GM18858 (cell line): ENCODE results near the gene TMEM163.

Source experiments
- ATAC-seq: cut with Tn5 transposase; IDR thresholded peaks from one replicate; pipeline ENCODE4 v1.9.1; 2021; ENCODE audit not compliant: unreplicated experiment

TMEM163 gene

DNA sequence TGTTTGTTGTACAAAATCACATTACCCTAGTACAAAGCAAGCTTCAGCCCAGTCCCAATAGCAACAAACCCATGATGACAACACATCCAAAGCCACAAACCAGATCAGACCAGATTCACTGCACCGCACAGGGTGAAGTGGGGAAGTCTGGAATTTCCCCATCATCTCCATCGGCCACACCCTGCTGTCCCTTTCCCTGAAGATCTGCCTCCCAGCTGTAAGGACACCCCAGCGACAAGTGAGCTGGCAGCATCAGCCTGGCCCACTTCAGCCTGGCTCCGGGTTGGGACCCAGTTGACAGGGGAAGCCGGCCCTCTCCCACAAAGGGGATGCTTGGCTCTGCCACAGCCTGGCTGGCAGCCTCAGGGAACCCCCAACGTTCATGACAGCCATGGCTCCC is 257.3 kb downstream of the TMEM163 start:
- ATAC-seq = no peak

DNA sequence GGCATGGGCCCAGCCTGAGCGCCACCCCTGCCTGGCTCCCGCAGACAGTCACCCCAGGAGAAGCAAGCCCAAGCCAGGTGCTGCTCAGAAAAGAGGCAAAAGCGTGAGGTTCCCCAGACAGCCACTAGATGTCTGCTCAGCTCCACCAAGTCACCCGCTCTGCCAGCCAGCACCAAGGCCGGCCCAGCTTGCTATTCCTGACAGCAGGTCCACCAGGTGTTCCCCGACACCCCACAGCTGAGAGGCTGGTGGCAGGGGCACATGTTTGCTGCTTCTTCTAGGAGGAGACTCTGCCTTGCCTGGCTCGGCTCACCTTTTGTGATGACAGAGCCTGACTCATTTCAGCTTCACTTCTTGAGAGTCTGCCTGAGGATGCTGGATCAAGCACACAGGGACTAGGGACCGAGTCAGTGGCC is 258.2 kb downstream of the TMEM163 start:
- peak; percentile 62 for ATAC-seq

DNA sequence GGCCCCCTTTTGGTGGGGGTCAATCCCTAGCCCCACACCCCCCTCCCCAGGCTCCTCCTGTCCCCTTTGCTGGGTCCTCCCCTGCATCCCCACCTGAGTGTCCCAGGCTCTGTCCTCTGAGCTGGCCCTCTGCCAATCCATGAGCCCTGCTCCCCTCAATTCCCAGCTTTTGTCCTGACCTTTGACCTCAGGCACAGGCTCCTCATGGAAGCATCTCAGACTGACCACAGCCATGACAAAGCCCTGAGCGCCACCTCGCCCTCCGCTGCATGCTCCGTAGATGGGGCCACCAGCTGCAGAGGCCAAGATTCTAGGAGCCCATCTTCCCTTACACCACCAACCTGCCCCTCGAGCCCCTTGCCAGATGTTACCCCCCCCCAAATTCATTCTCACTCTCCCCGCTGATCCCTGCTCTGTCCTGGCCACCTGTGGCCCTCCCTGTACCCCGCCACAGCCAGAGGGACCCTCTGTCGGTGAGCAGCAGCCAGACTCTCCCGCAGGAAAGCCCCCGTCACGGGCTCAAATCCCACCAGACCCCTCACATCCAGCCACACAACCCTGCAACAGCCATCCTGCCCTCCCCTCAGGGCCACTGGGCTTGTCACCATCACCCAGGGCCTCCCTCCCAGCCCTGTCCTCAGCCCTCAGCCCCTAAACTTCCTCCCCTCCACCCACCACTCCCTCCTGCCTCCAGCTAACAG is 258.9 kb downstream of the TMEM163 start:
- no peak for ATAC-seq

DNA sequence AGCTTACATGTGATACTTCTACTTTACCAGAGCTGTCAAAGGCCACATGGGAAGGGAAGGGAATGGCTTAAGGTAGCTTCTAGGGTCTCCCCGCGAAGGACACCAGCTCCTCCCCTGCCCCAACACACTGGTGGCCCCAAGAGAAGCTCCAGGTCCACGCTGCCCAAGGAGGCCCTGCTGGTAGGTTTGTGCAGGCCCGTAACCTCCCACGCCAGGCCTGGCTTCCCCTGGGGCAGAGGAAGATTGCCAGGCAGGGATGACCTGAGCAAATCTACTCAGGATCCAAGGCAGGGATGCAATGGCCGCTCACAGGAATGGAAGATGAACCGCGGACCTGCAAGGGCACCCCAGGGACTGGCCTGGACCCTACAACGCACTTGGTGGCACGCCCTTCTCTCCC is 259.9 kb downstream of the TMEM163 start:
- ATAC-seq = no peak

DNA sequence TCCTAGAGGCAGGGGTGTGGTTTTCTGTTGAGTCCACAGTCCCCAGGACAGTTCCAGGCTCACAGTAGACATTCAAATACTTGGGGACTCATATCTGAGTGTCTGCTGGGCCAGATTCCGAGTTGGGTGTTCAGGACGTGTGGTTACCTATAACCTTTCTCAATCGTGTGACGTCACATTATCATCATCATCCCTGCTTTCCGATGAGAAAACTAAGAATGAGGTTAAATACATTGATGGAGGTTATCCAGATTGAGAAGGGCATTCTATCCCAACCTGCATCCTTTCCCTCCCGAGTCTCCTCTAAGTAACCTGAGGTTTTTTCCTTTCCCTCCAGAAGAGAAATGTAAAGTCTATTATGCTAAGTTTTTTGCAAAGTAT is 260.3 kb downstream of the TMEM163 start:
- ATAC-seq = no peak

DNA sequence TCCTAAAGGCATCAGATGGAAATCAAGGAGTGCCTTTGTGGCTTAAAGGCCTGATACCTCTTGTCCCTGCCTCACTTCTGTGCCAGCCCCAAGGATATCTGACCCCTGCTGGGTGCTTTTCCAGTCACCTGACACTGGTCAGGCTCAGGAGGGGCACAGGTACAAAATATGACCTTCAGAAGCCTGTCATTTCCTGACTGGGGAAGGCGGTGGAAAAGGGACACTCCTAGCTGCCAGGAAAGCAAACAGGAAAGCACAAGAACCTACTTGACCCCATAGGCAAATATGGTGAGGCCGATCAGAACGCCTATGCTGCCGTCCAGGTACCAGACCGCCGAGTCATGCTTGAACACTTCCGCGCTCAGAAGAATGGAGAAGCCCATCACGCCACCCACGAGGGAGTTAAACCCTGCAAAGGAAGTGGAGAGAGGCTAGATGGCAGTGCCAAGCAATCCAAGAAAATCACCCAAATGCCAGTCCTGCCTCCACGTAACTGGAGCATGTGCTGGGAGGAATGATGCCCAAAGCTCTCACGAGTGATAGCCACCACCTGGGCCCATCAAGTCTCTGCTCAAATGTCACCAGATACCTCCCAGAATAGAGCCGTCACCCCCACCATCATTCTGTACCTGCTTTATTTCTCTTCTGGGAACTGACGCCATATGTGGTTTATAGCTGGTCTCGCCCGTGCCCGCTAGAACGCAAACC is 260.9 kb downstream of the TMEM163 start:
- no peak for ATAC-seq

DNA sequence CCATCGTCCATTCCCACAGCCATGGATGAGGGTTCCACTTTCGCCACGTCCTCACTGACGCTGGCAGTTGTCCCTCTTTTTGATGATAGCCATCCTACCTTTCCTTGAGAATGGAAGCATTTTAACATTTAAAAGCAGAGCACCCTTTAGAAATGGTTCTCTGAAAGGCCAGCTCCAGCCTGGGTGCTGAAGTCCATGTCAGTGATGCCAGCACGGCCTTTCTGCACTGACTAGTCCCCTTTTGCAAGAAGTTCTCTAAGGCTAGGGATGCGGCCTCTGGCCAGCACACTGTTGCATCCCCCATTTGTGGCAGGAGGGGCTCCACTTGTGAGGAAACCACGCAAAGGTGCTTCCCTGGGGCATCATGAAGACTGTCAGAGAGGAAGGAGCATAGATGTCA is 261.4 kb downstream of the TMEM163 start:
- no peak for ATAC-seq

DNA sequence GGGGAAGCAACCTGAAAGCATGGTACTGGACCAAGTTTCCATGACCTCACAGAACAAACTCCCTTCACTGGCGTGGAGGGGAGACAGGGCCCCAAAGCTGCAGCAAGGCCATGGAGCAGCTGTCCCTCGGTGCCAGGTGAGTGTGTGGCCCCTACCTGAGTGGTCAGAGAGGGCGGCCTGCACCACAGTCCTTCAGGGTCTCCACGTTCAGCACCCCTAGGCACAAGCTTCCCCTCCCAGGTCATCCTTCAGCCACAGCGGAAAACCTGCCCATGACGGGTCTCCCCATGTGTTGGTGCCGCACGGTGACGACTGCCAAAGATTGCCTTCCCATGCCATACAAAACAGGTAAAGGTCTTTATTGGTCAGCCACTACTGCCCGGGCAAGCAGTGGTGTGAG is 263.4 kb downstream of the TMEM163 start:
- no peak for ATAC-seq

DNA sequence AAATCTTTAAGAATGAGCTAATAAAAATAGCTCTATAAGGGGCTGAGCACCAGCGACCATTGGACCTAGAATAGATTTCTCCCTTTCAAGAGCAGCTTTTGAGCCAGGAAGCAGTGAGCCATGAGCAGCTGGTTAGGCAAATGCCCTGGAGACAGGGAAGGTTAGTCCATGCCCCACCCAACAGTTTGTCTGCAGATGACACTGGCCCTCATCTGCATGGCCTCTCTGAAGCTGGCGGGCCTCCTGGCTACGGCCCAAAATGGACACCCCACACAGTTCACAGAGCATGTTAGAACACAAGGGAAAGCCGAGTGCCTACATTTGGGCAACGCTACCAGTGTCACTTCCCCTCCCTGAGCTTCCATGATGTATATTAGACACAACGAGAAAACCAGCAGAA is 263.9 kb downstream of the TMEM163 start:
- ATAC-seq = no peak

DNA sequence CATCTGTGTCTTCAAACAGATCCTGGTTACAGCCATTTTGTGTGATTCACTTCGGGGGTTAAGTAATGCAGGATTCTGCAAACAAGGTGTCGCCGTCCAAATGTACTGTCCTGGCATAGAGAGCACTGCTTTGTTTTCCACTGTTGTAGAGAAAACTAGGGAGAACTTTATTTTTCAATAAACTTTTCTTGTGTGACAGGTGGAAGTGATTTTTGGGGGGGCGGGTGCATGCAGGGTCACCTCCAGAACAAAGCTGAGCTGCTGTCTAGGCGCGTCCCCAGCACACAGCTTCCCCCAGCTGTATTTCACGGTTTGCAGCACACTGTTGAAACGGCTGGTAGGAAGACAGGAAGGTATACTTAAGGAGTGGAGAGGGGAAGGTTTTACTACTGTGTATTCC is 264.4 kb downstream of the TMEM163 start:
- ATAC-seq = no peak

DNA sequence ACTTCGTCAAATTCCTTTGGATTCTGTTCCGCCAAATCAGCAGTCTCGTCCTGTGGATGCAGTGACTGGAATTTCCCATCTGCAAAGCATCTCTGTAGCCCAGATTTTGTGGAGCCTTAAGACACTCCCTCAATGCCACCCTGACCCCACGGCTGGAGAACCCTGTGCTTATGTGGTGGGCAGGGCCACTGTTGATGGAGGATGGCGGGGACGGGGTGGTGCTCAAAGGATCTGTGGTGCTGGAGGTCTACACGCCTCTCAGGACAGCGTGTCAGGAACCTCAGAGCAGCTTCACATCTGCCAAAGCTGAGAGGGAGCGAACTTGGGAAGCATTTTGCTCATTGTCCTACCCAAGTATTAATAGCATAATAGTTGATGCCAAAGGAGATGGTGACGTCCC is 264.8 kb downstream of the TMEM163 start:
- no peak for ATAC-seq

DNA sequence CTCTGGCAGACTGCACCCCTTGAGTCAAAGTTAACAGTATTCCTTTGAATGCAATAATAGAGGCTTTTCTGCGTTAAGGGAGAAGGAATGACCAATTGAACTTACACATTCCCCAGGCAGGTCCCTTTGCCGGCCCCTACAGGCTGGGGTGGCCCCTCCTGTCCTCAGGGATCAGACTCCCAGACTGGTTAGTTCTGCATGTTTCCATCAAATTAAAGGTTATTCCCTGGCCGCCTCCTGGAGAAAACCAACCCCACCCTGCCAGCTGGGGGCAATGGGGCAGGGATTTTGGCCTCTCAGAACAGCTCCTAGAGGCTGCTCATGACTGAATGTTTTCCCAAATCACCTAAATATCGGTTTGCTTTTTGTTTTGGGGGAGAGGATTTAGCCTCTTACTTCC is 265.3 kb downstream of the TMEM163 start:
- ATAC-seq = no peak

DNA sequence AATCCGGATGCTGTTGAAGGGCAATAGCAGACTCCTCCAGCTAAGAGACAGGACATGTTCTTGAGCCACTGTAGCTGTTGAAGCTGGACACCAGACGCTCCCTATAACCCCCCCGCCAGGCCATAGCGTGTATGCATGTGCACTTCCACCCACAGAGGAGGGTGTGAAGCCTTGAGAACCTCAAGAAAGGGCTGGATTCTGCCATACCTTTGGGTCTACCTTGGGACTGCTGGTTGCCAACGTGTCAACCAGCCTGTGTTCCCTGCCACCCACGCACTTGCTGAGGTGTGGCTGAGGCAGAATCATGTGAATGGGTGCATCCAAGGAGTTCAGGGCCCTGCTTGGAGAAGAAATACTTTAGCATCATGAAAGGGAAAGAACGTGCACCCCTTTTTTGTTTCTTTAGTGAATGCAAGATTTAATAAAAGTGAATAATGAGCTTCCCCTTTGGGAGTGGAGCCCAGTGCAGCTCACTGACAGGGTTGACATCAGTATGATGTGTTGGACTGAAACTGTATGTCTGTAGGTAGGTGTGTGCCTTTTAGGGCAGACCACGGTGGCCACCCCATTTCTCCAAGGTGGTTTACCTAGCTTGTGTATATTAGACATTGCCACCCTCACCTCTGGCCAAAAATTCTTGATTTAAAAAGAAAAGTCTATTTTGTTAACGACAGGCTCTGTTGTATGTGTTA is 266.6 kb downstream of the TMEM163 start:
- ATAC-seq = no peak

DNA sequence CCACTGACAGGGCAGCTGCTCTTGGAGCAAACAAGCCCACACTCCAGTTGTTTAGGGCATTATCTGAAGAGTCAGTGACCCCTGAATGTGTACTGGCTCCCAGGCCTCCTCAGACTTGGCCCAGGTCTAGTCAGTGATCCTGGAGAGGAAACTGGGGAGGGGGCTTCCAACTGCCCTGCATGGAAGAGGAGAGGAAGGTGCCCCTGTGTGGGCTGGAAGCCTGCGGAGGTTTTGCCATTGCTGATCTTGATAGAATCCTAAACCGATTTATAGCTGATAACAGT is 267.5 kb downstream of the TMEM163 start:
- no peak for ATAC-seq

DNA sequence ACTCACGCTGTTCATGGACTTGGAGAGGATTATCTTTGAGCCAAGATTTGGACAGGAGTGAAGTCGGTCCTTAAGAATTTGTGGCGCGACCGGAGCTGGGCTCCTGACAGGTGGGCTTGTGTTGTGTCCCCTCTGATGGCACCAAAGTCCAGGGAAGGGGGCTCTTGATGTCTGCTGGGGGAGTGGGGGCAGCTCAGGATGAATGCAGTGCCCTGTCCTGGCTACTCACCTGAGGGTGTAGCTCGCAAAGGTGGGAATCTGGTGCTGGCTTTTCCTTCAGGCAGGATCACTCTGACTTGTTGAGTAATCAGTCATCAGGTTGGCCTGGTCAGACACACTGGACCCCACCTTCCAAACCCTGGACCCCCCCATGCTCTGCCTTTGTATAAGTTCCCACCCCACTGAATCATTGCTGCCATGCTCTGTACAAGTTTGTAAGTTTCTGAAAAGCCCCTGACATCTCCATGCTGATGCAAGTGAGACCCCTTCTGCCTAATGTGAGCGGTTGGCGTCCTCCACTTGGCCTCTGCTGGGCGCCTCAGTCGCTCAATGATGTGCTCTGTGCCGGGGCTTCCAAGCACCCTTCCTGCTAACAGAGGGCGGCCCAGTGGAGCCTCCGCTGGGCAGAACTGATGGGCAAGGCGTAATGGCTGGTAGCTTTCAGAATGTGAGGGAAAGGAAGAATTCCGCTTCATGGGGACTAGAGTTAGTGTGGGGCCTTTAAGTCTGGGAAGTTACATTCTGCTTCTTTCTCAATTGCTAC is 268.9 kb downstream of the TMEM163 start:
- no peak for ATAC-seq

DNA sequence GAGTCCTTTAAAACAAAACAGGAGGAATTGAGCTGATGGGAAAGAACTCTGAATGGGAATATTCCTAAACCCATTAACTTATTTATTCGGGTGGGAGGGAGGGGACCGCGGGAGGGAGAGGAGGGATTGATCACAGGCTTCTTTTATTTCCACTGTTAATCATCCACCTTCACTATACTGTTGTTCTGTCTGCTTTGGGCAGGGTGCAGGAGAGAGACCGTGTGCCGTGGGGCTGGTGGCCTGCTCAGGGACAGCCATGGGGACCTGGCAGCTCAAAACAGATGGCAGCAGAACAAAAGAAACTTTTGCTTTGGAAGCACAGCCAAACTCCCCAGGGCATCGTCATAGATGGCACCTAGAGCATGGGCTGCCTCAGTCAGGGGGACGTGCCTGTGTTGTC is 269.6 kb downstream of the TMEM163 start:
- no peak for ATAC-seq

DNA sequence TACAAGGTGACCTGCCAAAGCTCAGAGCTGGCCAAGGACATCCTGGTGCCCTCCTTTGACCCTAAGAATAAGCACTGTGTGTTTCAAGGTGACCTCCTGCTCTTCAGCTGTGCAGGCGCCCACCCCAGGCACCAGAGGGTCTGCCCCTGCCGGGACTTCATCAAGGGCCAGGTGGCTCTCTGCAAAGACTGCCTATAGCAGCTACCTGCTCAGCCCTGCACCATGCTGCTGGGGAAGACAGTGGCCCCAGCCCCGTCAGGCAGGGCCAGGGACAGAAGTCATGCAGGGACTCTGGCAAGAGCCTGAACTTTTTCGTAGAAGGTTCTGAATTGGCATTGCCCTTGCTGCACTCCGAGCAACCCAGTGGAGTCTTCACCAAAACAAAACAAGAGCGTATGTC is 270.1 kb downstream of the TMEM163 start:
- ATAC-seq = no peak

DNA sequence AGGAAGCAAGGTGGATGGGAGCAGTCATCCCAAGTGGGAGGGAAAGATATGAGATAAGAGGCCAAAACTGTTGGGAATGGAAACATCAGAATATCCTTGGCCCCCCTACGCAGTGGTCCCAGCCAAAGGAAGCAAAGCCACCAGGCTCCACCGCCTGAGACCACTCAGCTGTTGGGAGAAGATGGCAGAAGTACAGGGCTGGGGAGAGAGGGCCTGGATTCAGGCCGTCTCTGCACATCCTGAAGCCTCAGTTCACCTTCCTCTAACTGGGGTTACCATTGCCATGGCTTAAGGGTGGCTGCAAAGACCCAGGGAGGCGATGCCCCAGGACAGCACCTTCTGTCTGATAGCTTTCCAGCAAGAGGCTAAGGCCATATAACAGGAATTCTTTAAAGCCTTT is 271.1 kb downstream of the TMEM163 start:
- no peak for ATAC-seq

DNA sequence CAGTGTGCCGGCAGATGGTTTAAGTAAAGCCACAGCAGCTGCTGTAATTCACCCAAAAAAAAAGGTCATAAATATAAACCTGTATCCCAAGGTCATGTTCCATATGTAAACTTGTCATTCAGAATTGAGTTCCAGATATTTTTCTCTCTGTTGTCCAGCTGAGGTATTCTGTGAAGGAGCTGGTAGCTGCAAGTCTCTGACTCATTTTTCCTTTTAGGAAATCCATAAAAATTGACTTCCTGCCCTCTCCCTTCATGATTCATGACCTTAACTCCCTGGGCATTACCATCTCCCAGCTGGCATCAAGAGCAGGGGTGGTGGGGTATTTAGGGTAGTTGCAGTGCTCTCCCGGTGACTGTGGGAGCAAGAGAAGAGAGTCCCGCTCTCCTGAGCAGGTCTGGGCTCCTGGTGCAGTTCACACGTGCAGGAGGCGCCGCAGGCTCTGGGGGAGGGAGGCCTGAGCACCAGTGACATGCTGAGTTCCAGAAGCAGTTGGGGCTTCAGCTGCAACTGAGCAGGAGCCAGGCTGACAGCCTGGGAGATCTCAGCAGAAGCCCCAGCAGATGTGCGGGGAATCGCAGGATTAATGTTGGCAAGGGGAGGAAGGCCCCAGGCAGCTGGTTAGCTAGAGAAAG is 272.3 kb downstream of the TMEM163 start:
- no peak for ATAC-seq

DNA sequence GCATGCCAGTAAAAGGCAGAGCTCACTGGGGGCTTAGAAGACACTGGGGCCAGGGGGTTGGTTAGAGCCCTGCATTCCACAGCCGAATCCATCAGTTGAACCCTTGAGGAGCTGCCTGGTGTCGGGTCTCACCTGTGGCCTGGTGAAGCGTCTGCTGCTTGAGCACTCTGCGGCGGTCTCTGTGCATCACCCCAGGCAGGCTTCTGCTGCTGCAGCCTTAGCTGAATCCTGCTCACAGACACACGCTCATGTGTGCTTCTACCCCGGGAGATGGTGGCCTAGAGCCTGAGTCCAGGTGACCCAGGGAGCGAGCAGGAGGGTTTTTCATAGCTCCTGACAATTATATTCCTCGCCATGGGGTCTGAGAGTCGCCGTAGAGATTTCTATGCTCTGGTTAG is 272.8 kb downstream of the TMEM163 start:
- no peak for ATAC-seq

DNA sequence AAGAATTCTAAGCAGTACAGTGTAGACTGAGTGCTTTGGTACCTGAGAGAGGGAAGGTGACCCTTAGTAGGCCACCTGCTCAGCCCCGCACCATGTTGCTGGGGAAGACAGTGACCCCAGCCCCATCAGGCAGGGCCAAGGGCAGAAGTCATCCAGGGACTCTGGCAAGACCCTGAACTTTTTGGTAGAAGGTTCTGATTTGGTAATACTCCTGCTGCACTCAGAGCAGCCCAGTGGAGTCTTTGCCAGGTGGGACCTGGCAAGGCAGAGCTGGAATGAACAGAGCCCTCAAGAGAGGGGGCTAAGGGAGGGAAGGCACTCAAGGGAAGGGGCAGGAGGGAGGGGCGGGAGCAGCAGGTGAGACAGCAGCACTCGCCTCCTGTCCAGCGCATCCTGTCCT is 273.7 kb downstream of the TMEM163 start:
- ATAC-seq = no peak
